ENCODE data around the gene C10orf90.

DNA sequence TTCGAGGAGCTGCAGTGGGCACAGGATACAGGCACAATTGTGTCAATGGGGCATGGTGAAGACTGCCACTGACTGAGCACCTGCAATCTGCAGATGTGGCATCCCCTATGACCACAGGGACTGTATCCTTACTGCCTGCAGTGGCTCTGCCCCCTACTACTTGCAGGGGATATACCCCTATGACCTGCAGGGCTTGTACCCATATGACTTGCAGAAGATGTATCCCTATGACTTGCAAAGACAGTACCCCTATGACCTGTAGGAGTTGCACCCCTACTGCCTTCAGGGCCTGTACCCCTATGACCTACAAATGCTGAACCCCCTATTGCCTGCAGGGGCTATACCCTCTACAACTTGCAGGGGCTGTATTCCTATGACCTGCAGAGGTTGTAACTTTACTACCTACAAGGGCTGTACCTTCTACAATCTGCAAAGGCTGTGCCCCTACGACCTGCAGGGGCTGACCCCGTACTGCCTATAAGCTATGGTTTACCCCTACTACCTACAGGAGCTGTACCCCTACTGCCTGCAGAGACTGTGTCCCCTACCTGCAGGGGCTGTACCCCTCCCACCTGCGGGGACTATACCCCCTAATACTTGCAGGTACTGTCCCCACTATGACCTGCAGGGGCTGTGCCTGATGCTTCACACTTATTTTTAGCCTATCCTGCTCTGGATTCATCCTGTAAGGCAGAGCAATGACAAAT is 216.3 kb downstream of the C10orf90 start:
- TF ChIP-seq POLR2A (IDR thresholded peaks at IDR 0.05), result no peak
- TF ChIP-seq, protein P1, sequence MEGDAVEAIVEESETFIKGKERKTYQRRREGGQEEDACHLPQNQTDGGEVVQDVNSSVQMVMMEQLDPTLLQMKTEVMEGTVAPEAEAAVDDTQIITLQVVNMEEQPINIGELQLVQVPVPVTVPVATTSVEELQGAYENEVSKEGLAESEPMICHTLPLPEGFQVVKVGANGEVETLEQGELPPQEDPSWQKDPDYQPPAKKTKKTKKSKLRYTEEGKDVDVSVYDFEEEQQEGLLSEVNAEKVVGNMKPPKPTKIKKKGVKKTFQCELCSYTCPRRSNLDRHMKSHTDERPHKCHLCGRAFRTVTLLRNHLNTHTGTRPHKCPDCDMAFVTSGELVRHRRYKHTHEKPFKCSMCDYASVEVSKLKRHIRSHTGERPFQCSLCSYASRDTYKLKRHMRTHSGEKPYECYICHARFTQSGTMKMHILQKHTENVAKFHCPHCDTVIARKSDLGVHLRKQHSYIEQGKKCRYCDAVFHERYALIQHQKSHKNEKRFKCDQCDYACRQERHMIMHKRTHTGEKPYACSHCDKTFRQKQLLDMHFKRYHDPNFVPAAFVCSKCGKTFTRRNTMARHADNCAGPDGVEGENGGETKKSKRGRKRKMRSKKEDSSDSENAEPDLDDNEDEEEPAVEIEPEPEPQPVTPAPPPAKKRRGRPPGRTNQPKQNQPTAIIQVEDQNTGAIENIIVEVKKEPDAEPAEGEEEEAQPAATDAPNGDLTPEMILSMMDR (IDR thresholded peaks at IDR 0.05), result no peak
